ENCODE measurements around the gene MACROD2. TPM values are rescaled to one million over a fixed set of nuclear protein-coding genes. Genes with fewer than 3 reads are reported as not detected.
A peak's percentile ranks its signal among the peaks of the same experiment; 100 is the strongest.
"Not testable (repeated sequence)": the region's sequence is repeated elsewhere in the genome, so short reads cannot be mapped to it uniquely, and the experiment has no call there.

MACROD2 gene
- total RNA-seq, 1 experiment from 2014 or later: 0.12 TPM

GRCh38 chr20:15807771-15808170 is 1812.5 kb downstream of the MACROD2 start:
- not testable (repeated sequence) for H3K4me1 ChIP-seq, H3K36me3 ChIP-seq

GRCh38 chr20:15811951-15812350 is 1816.6 kb downstream of the MACROD2 start:
- Histone ChIP-seq H3K4me1 (no peaks in the 10 kb centered on the region; the same call in 1 of the 2 replicates), H3K9me3 (replicated peaks) (no peaks in the 10 kb centered on the region), H3K36me3 (no peaks in the 10 kb centered on the region), H3K4me3 (no peak overlapping the region), H3K27ac (no peak overlapping the region), H3K27me3 (0 out of 2 replicates have a peak, but pooled peaks cover under 1% of the 10 kb centered on the region)
- DNase-seq: no peak

More at GRCh38 chr20:15807771-15808170, 1812.5 kb downstream of the MACROD2 start:
- not testable (repeated sequence) for H3K27ac ChIP-seq; DNase-seq; H3K4me3 ChIP-seq; H3K27me3 ChIP-seq; H3K9me3 ChIP-seq (replicated peaks)

- Histone ChIP-seq H3K27ac (no peak overlapping the region), H3K9me3 (replicated peaks) (no peaks in the 10 kb centered on the region), H3K4me1 (no peaks in the 10 kb centered on the region; the same call in 1 of the 2 replicates), H3K27me3 (no peaks in the 10 kb centered on the region), H3K36me3 (no peaks in the 10 kb centered on the region), H3K4me3 (no peak overlapping the region)
- DNase-seq: no peak
These were observed 1817.4 kb downstream of the MACROD2 start for GRCh38 chr20:15812696-15813095.

- Histone ChIP-seq H3K4me1 (no peaks in the 10 kb centered on the region; the same call in 1 of the 2 replicates), H3K4me3 (no peak overlapping the region)
These were observed 1819.0 kb downstream of the MACROD2 start for GRCh38 chr20:15814360-15814759.

GRCh38 chr20:15814911-15815310 is 1819.6 kb downstream of the MACROD2 start:
- no peaks in the 10 kb centered on the region for H3K36me3 ChIP-seq
- no peaks in the 10 kb centered on the region; the same call in 1 of the 2 replicates for H3K4me1 ChIP-seq
- DNase-seq: no peak

More at GRCh38 chr20:15814360-15814759, 1819.0 kb downstream of the MACROD2 start:
- H3K27ac ChIP-seq: no peak overlapping the region
- H3K9me3 ChIP-seq (replicated peaks): no peaks in the 10 kb centered on the region
- no peak for DNase-seq
- H3K36me3 ChIP-seq: no peaks in the 10 kb centered on the region
- no peaks in the 10 kb centered on the region for H3K27me3 ChIP-seq

GRCh38 chr20:15817351-15817750 is 1822.0 kb downstream of the MACROD2 start:
- H3K4me1 ChIP-seq: no peaks in the 10 kb centered on the region; the same call in 1 of the 2 replicates
- no peak overlapping the region for H3K4me3 ChIP-seq
- H3K27me3 ChIP-seq: no peaks in the 10 kb centered on the region
- no peaks in the 10 kb centered on the region for H3K36me3 ChIP-seq
- no peak for DNase-seq
- no peaks in the 10 kb centered on the region for H3K9me3 ChIP-seq (replicated peaks)
- H3K27ac ChIP-seq: no peak overlapping the region

More at GRCh38 chr20:15814911-15815310, 1819.6 kb downstream of the MACROD2 start:
- Histone ChIP-seq H3K4me3 (no peak overlapping the region), H3K27me3 (no peaks in the 10 kb centered on the region), H3K27ac (no peak overlapping the region), H3K9me3 (replicated peaks) (no peaks in the 10 kb centered on the region)

- H3K27ac ChIP-seq: no peak overlapping the region
- DNase-seq: no peak
- no peaks in the 10 kb centered on the region for H3K36me3 ChIP-seq
- no peaks in the 10 kb centered on the region; the same call in 1 of the 2 replicates for H3K4me1 ChIP-seq
- no peaks in the 10 kb centered on the region for H3K27me3 ChIP-seq
- no peak overlapping the region for H3K4me3 ChIP-seq
- no peaks in the 10 kb centered on the region for H3K9me3 ChIP-seq (replicated peaks)
These were observed 1823.3 kb downstream of the MACROD2 start for GRCh38 chr20:15818651-15819071.

- Histone ChIP-seq H3K36me3 (no peaks in the 10 kb centered on the region), H3K9me3 (replicated peaks) (no peaks in the 10 kb centered on the region), H3K4me3 (no peak overlapping the region), H3K4me1 (no peaks in the 10 kb centered on the region), H3K27me3 (no peaks in the 10 kb centered on the region), H3K27ac (no peak overlapping the region)
- no peak for DNase-seq
These were observed 1828.4 kb downstream of the MACROD2 start for GRCh38 chr20:15823718-15824117.

- Histone ChIP-seq H3K36me3 (no peaks in the 10 kb centered on the region), H3K9me3 (replicated peaks) (no peaks in the 10 kb centered on the region), H3K4me1 (no peaks in the 10 kb centered on the region), H3K4me3 (no peak overlapping the region), H3K27me3 (0 out of 2 replicates have a peak, but pooled peaks cover 4% of the 10 kb centered on the region), H3K27ac (no peak overlapping the region)
- no peak for DNase-seq
These were observed 1832.3 kb downstream of the MACROD2 start for GRCh38 chr20:15827628-15828027.

GRCh38 chr20:15831201-15831600 is 1835.9 kb downstream of the MACROD2 start:
- no peaks in the 10 kb centered on the region for H3K9me3 ChIP-seq (replicated peaks)
- H3K36me3 ChIP-seq: no peaks in the 10 kb centered on the region
- H3K4me1 ChIP-seq: no peaks in the 10 kb centered on the region
- no peak overlapping the region for H3K27ac ChIP-seq
- H3K27me3 ChIP-seq: 0 out of 2 replicates have a peak, but pooled peaks cover 4% of the 10 kb centered on the region
- DNase-seq: no peak
- no peak overlapping the region for H3K4me3 ChIP-seq

GRCh38 chr20:15832512-15832911 is 1837.2 kb downstream of the MACROD2 start:
- Histone ChIP-seq H3K27me3 (0 out of 2 replicates have a peak, but pooled peaks cover 5% of the 10 kb centered on the region), H3K27ac (no peak overlapping the region), H3K4me1 (no peaks in the 10 kb centered on the region), H3K4me3 (no peak overlapping the region), H3K9me3 (replicated peaks) (no peaks in the 10 kb centered on the region), H3K36me3 (no peaks in the 10 kb centered on the region)
- DNase-seq: no peak

- no peaks in the 10 kb centered on the region for H3K9me3 ChIP-seq (replicated peaks)
- no peaks in the 10 kb centered on the region for H3K4me1 ChIP-seq
- 0 out of 2 replicates have a peak, but pooled peaks cover 6% of the 10 kb centered on the region for H3K27me3 ChIP-seq
- no peak overlapping the region for H3K27ac ChIP-seq
- no peak overlapping the region for H3K4me3 ChIP-seq
- H3K36me3 ChIP-seq: no peaks in the 10 kb centered on the region
- DNase-seq: no peak
These were observed 1839.5 kb downstream of the MACROD2 start for GRCh38 chr20:15834857-15835256.

- Histone ChIP-seq H3K36me3 (no peaks in the 10 kb centered on the region), H3K27me3 (0 out of 2 replicates have a peak, but pooled peaks cover 6% of the 10 kb centered on the region), H3K4me3 (no peak overlapping the region), H3K27ac (no peak overlapping the region), H3K9me3 (replicated peaks) (no peaks in the 10 kb centered on the region), H3K4me1 (no peaks in the 10 kb centered on the region)
- DNase-seq: no peak
These were observed 1840.5 kb downstream of the MACROD2 start for GRCh38 chr20:15835811-15836210.

- no peaks in the 10 kb centered on the region for H3K4me1 ChIP-seq
- DNase-seq: peak in 1 of 2 experiments; percentile 13
- no peak overlapping the region for H3K4me3 ChIP-seq
These were observed 1841.3 kb downstream of the MACROD2 start for GRCh38 chr20:15836634-15837033.

GRCh38 chr20:15837563-15837962 is 1842.2 kb downstream of the MACROD2 start:
- H3K4me1 ChIP-seq: no peaks in the 10 kb centered on the region
- no peak overlapping the region for H3K27ac ChIP-seq
- H3K27me3 ChIP-seq: 0 out of 2 replicates have a peak, but pooled peaks cover 2% of the 10 kb centered on the region
- H3K36me3 ChIP-seq: no peaks in the 10 kb centered on the region
- H3K4me3 ChIP-seq: no peak overlapping the region
- DNase-seq: no peak
- no peaks in the 10 kb centered on the region for H3K9me3 ChIP-seq (replicated peaks)

More at GRCh38 chr20:15836634-15837033, 1841.3 kb downstream of the MACROD2 start:
- Histone ChIP-seq H3K36me3 (no peaks in the 10 kb centered on the region), H3K9me3 (replicated peaks) (no peaks in the 10 kb centered on the region), H3K27me3 (0 out of 2 replicates have a peak, but pooled peaks cover 6% of the 10 kb centered on the region), H3K27ac (no peak overlapping the region)

- Histone ChIP-seq H3K4me3 (no peak overlapping the region), H3K36me3 (no peaks in the 10 kb centered on the region), H3K27ac (no peak overlapping the region), H3K27me3 (0 out of 2 replicates have a peak, but pooled peaks cover 2% of the 10 kb centered on the region), H3K4me1 (no peaks in the 10 kb centered on the region), H3K9me3 (replicated peaks) (no peaks in the 10 kb centered on the region)
- no peak for DNase-seq
These were observed 1843.2 kb downstream of the MACROD2 start for GRCh38 chr20:15838466-15838865.
